Amygdala (tissue), 56 donors: ENCODE data around the gene ABCA3.
A peak's percentile ranks its signal among the peaks of the same experiment; 100 is the strongest.
"Not testable (repeated sequence)": the region's sequence is repeated elsewhere in the genome, so short reads cannot be mapped to it uniquely, and the experiment has no call there.

ENCODE experiments used
- DNase-seq, 56 donors: peaks; one replicate each; lab custom pipeline; 2025; lab: John Stamatoyannopoulos, UW

The ABCA3 gene

GRCh38 chr16:2263026-2263425 is 77.5 kb downstream of the ABCA3 start:
- DNase-seq = not testable (repeated sequence)

GRCh38 chr16:2260250-2260649 is 80.3 kb downstream of the ABCA3 start:
- DNase-seq = no peak

GRCh38 chr16:2258530-2258929 is 82.0 kb downstream of the ABCA3 start:
- not testable (repeated sequence) for DNase-seq

GRCh38 chr16:2257726-2258125 is 82.8 kb downstream of the ABCA3 start:
- no peak for DNase-seq

GRCh38 chr16:2256531-2257140 is 83.9 kb downstream of the ABCA3 start:
- DNase-seq = peak in 2 of 56 donors; percentile 14 to 17

GRCh38 chr16:2253293-2253692 is 87.2 kb downstream of the ABCA3 start:
- DNase-seq = no peak

- no peak for DNase-seq
Measured at GRCh38 chr16:2252806-2253148, 87.8 kb downstream of the ABCA3 start.

GRCh38 chr16:2251296-2252111 is 89.0 kb downstream of the ABCA3 start, which contains the start of gene ECI1:
Gene ECI1, minus strand, starts transcription at chr16:2251587. Its CDS starts 21 bp downstream, at chr16:2251566.
- peak; percentile 44 to 95 (median 87) for DNase-seq

GRCh38 chr16:2250652-2251295 is 89.8 kb downstream of the ABCA3 start:
- DNase-seq = peak in 1 of 56 donors; percentile 12

- DNase-seq = no peak
Measured at GRCh38 chr16:2246301-2246885, 94.1 kb downstream of the ABCA3 start.

GRCh38 chr16:2244926-2245795 is 95.4 kb downstream of the ABCA3 start:
- DNase-seq = no peak

GRCh38 chr16:2244301-2244700 is 96.2 kb downstream of the ABCA3 start:
- no peak for DNase-seq

- DNase-seq = no peak
Measured at GRCh38 chr16:2243781-2244180, 96.7 kb downstream of the ABCA3 start.

- no peak for DNase-seq
Measured at GRCh38 chr16:2243031-2243528, 97.4 kb downstream of the ABCA3 start.

GRCh38 chr16:2242598-2242997 is 97.9 kb downstream of the ABCA3 start:
- DNase-seq = no peak

- DNase-seq = not testable (repeated sequence)
Measured at GRCh38 chr16:2240331-2240730, 100.2 kb downstream of the ABCA3 start.

- DNase-seq = no peak
Measured at GRCh38 chr16:2238838-2239675, 101.5 kb downstream of the ABCA3 start.

- DNase-seq = no peak
Measured at GRCh38 chr16:2238150-2238837, 102.2 kb downstream of the ABCA3 start.
